ENCODE measurements around the gene KIF12.
"Not testable (repeated sequence)": the region's sequence is repeated elsewhere in the genome, so short reads cannot be mapped to it uniquely, and the experiment has no call there.

KIF12 gene

DNA sequence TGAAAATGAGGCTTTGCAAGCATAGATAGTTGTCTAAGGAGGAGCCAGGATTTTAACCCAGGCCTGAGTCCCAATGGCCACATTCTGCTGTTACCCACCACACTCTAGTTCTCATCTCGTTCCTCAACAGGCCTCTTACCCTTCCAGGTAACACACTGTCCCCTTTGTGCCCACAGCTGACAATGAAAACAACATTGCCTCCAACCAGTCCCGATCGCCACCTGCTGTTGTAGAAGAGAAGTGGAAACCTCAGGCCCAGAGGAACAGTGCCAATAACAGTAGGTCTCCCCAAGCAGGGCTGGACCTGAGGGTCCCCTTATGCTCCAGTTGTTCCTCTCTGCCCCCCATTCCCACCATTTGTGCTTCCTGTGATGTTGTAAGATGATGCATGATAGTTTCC is 51.4 kb downstream of the KIF12 start:
- DNase-seq (ENCODE audit: low read depth, low spot score) = peak; percentile 31

DNA sequence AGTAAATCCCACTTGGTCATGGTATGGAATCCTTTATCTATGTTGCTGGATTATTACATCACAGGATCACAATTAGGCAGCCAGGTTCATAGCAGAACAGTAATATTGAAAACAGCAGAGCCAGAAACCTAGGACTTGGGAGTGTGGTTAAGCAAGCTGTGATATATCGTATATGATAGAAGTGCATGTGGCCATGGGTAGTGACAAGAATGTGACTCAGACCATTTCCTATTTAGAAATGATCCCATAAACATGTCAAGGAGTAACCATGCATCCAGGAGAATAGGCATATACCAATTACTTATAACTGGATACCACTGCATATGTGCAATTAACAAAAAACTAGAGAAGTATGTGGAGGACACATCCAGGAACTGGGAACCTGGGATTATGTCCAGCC is 52.2 kb downstream of the KIF12 start:
- no peak for DNase-seq (ENCODE audit: low read depth, low spot score)

DNA sequence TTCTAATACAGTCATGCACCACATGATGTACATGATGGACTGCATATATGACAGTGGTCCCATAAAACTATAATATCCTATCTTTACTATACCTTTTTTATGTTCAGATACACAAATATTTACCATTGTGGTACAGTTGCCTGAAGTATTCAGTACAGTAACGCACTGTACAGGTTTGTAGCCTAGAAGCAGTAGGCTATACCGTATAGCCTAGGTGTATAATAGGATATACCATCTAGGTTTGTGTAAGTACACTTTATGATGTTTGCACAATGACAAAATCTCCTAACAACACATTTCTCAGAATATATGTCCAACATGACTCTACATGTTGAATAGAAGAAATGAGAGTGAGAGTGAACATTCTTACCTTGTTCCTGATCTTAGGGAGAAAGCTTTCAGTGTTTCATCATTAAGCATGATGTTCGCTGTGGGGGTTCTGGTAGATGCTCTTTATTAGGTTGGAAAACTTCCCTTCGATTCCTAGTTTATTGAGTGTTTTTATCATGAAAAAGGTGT is 52.8 kb downstream of the KIF12 start:
- no peak for DNase-seq (ENCODE audit: low read depth, low spot score)

DNA sequence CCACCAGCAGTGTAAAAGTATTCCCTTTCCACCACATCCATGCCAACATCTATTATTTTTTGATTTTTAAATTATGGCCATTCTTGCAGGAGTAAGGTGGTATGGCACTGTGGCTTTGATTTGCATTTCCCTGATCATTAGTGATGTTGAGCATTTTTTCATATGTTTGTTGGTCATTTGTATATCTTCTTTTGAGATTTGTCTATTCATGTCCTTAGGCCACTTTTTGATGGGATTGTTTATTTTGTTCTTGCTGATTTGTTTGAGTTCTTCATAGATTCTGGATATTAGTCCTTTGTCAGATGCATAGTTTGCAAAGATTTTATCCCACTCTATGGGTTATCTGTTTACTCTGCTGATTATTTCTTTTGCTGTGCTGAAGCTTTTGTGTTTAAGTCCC is 55.4 kb downstream of the KIF12 start:
- DNase-seq (ENCODE audit: low read depth, low spot score) = not testable (repeated sequence)
